SKM-1 treated with dmso at 0.1 percent for 144 hours (cell line): Measurements from ENCODE around the gene WDR53.
"Not testable (repeated sequence)": the region's sequence is repeated elsewhere in the genome, so short reads cannot be mapped to it uniquely, and the experiment has no call there.

Source experiments
- DNase-seq: peaks from one replicate; lab custom pipeline; 2025; ENCODE audit not compliant: unreplicated experiment; lab: John Stamatoyannopoulos, UW

WDR53 gene

GRCh38 chr3:196559826-196560225 is 8.5 kb downstream of the WDR53 start:
- no peak for DNase-seq

- no peak for DNase-seq
Observed at GRCh38 chr3:196558476-196558875, 9.9 kb downstream of the WDR53 start.

GRCh38 chr3:196557236-196557635 is 11.1 kb downstream of the WDR53 start:
- DNase-seq: no peak

GRCh38 chr3:196555295-196555694 is 13.1 kb downstream of the WDR53 start:
- DNase-seq: no peak

GRCh38 chr3:196554205-196554604 is 14.1 kb downstream of the WDR53 start:
- peak; percentile 90 for DNase-seq

GRCh38 chr3:196553551-196553950 is 14.8 kb downstream of the WDR53 start:
- DNase-seq: no peak

GRCh38 chr3:196552253-196552652 is 16.1 kb downstream of the WDR53 start:
- no peak for DNase-seq

GRCh38 chr3:196550172-196550571 is 18.2 kb downstream of the WDR53 start:
- not testable (repeated sequence) for DNase-seq

GRCh38 chr3:196549312-196549711 is 19.0 kb downstream of the WDR53 start:
- DNase-seq: not testable (repeated sequence)

- DNase-seq: no peak
Observed at GRCh38 chr3:196547067-196547466, 21.3 kb downstream of the WDR53 start.

GRCh38 chr3:196546537-196546936 is 21.8 kb downstream of the WDR53 start:
- DNase-seq: no peak

- DNase-seq: no peak
Observed at GRCh38 chr3:196544491-196544992, 23.8 kb downstream of the WDR53 start.

- no peak for DNase-seq
Observed at GRCh38 chr3:196541684-196542445, 26.5 kb downstream of the WDR53 start.

GRCh38 chr3:196537319-196537984 is 30.9 kb downstream of the WDR53 start:
- DNase-seq: peak; percentile 29

- DNase-seq: no peak
Observed at GRCh38 chr3:196533260-196533681, 35.1 kb downstream of the WDR53 start.

- DNase-seq: no peak
Observed at GRCh38 chr3:196531418-196531817, 36.9 kb downstream of the WDR53 start.

- peak; percentile 69 for DNase-seq
Observed at GRCh38 chr3:196528639-196529233, 39.6 kb downstream of the WDR53 start.

- DNase-seq: no peak
Observed at GRCh38 chr3:196525141-196525540, 43.2 kb downstream of the WDR53 start.

GRCh38 chr3:196524527-196524926 is 43.8 kb downstream of the WDR53 start:
- DNase-seq: no peak

- DNase-seq: no peak
Observed at GRCh38 chr3:196523841-196524240, 44.5 kb downstream of the WDR53 start.

- not testable (repeated sequence) for DNase-seq
Observed at GRCh38 chr3:196521291-196521690, 47.1 kb downstream of the WDR53 start.

GRCh38 chr3:196519718-196520082 is 48.7 kb downstream of the WDR53 start:
- no peak for DNase-seq
